ENCODE data around the gene PPP1R3G.
A peak's percentile ranks its signal among the peaks of the same experiment; 100 is the strongest.

PPP1R3G gene

GRCh38 chr6:5108536-5109150 is 23.5 kb downstream of the PPP1R3G start:
- TF ChIP-seq CTCF (conservative IDR thresholded peaks at IDR 0.05) (no peak), ZFX (IDR thresholded peaks at IDR 0.05) (no peak)
- peak overlapping the region; percentile 28; the same call in 1 of the 2 replicates for H3K27ac ChIP-seq

- TF ChIP-seq ZFX (IDR thresholded peaks at IDR 0.05), result no peak
- TF ChIP-seq CTCF (conservative IDR thresholded peaks at IDR 0.05), result no peak
- no peak overlapping the region; the same call in 1 of the 2 replicates for H3K27ac ChIP-seq
These were observed 24.3 kb downstream of the PPP1R3G start for GRCh38 chr6:5109436-5109835.

GRCh38 chr6:5110246-5110645 is 25.1 kb downstream of the PPP1R3G start:
- H3K27ac ChIP-seq, result no peak overlapping the region
- TF ChIP-seq ZFX (IDR thresholded peaks at IDR 0.05), result no peak
- no peak for TF ChIP-seq CTCF (conservative IDR thresholded peaks at IDR 0.05)

GRCh38 chr6:5111626-5112025 is 26.5 kb downstream of the PPP1R3G start:
- TF ChIP-seq ZFX (IDR thresholded peaks at IDR 0.05), result no peak
- no peak for TF ChIP-seq CTCF (conservative IDR thresholded peaks at IDR 0.05)
- no peak overlapping the region for H3K27ac ChIP-seq

GRCh38 chr6:5112066-5112799 is 27.1 kb downstream of the PPP1R3G start:
- TF ChIP-seq ZFX (IDR thresholded peaks at IDR 0.05) (no peak), CTCF (conservative IDR thresholded peaks at IDR 0.05) (no peak)
- no peak overlapping the region for H3K27ac ChIP-seq

GRCh38 chr6:5113096-5113495 is 28.0 kb downstream of the PPP1R3G start:
- H3K27ac ChIP-seq, result no peak overlapping the region
- TF ChIP-seq ZFX (IDR thresholded peaks at IDR 0.05), result no peak
- no peak for TF ChIP-seq CTCF (conservative IDR thresholded peaks at IDR 0.05)

GRCh38 chr6:5115168-5115567 is 30.0 kb downstream of the PPP1R3G start:
- TF ChIP-seq ZFX (IDR thresholded peaks at IDR 0.05) (no peak), CTCF (conservative IDR thresholded peaks at IDR 0.05) (no peak; the same call in 1 of the 2 replicates)

More at GRCh38 chr6:5115168-5115567, 30.0 kb downstream of the PPP1R3G start:
- no peak overlapping the region for H3K27ac ChIP-seq

Measured in C4-2B (cell line).